PC-9 (cell line): ENCODE results near the gene CCDC137. TPM values are rescaled to one million over a fixed set of nuclear protein-coding genes. Genes with fewer than 3 reads are reported as not detected.
A peak's percentile ranks its signal among the peaks of the same experiment; 100 is the strongest.

Experiments
- BruUV-seq: library from RNA; stranded (reverse); fragments of 400-500 nt; replicated peaks from 2 replicates; lab custom pipeline; 2021; lab: Mats Ljungman, UMichigan
- CTCF ChIA-PET: fragments of 300-600 bp; sonication (Branson Sonifier 250); formaldehyde crosslinking; loops from one replicate; lab custom pipeline; 2022; ENCODE audit warnings: antibody characterized with exemption; lab: Charles Lee
- POLR2A ChIA-PET: fragments of 300-600 bp; sonication (Branson Sonifier 250); formaldehyde crosslinking; loops from one replicate; lab custom pipeline; 2022; ENCODE audit warnings: antibody characterized with exemption; ENCODE audit not compliant: unreplicated experiment; lab: Charles Lee
- DNase-seq, 2 experiments: peaks; one replicate each; pipeline versions ENCODE4 v3.0.0 to v3.0.0-alpha.2; 2015 to 2022; ENCODE audit warnings: mixed read lengths in 1 of 2
- H2AFZ ChIP-seq: fragments of 200-600 bp; sonication (generic); 2 replicates; pipeline ENCODE4 v1.8.1; 2017; ENCODE audit warnings: antibody characterized with exemption
- H3F3A ChIP-seq: fragments of 200-600 bp; sonication (generic); 2 replicates; pipeline ENCODE4 v1.8.1; 2017; ENCODE audit warnings: antibody characterized with exemption, mild to moderate bottlenecking, low read depth; ENCODE audit not compliant: insufficient read depth
- H3K27ac ChIP-seq: fragments of 200-600 bp; sonication (generic); 2 replicates; pipeline ENCODE4 v1.6.1; 2016; ENCODE audit warnings: mixed run types
- H3K27me3 ChIP-seq: fragments of 200-600 bp; sonication (generic); 2 replicates; pipeline ENCODE4 v1.6.1; 2016; ENCODE audit warnings: low read depth, mixed run types; ENCODE audit not compliant: insufficient read depth
- H3K36me3 ChIP-seq: fragments of 200-600 bp; sonication (generic); 2 replicates; pipeline ENCODE4 v1.6.1; 2016; ENCODE audit warnings: low read depth, mixed run types
- H3K4me1 ChIP-seq: fragments of 200-600 bp; sonication (generic); replicated peaks from 2 replicates; pipeline ENCODE4 v1.6.1; 2016; ENCODE audit warnings: mixed run types; ENCODE audit not compliant: insufficient read depth
- H3K4me2 ChIP-seq: fragments of 200-600 bp; sonication (generic); 2 replicates; pipeline ENCODE4 v1.6.1; 2017; ENCODE audit warnings: mixed run types
- H3K4me3 ChIP-seq: fragments of 200-600 bp; sonication (generic); 2 replicates; pipeline ENCODE4 v1.6.1; 2016; ENCODE audit warnings: mixed run types
- H3K79me2 ChIP-seq: fragments of 200-600 bp; sonication (generic); 2 replicates; pipeline ENCODE4 v1.6.1; 2017; ENCODE audit warnings: low read depth, mixed run types
- H3K9me2 ChIP-seq: fragments of 200-600 bp; sonication (generic); 2 replicates; pipeline ENCODE4 v1.8.1; 2017; ENCODE audit warnings: mild to moderate bottlenecking; ENCODE audit not compliant: insufficient read depth
- H3K9me3 ChIP-seq: fragments of 200-600 bp; sonication (generic); 2 replicates; pipeline ENCODE4 v1.8.1; 2016; ENCODE audit warnings: low read depth; ENCODE audit not compliant: insufficient read depth
- H4K20me1 ChIP-seq: fragments of 200-600 bp; sonication (generic); 2 replicates; pipeline ENCODE4 v1.8.1; 2017; ENCODE audit not compliant: insufficient read depth
- CTCF ChIP-seq: fragments of 200-600 bp; sonication (generic); conservative IDR thresholded peaks from 2 replicates; pipeline ENCODE4 v1.6.1; 2017; ENCODE audit warnings: mixed run types, antibody characterized with exemption, mild to moderate bottlenecking, moderate library complexity
- EZH2 ChIP-seq: fragments of 200-600 bp; sonication (generic); IDR thresholded peaks from 2 replicates; pipeline ENCODE4 v1.8.0; 2017; ENCODE audit warnings: antibody characterized with exemption, low read depth
- intact Hi-C: fragments of 100-400 bp; cut with micrococcal nuclease; formaldehyde crosslinking; loops from one replicate; pipeline ENCODE4 v1.10.0; 2022; ENCODE audit not compliant: unreplicated experiment
- total RNA-seq: library from RNA; stranded (reverse); gene quantifications from 2 replicates; pipeline ENCODE4 v1.2.3, GENCODE V29; 2021

Gene CCDC137
- total RNA-seq, 1 experiment from 2014 or later = 29.3 TPM

- ChIA-PET CTCF (no interaction called here), POLR2A (no interaction called here)
- no peak overlapping the region for H3K4me2 ChIP-seq
- DNase-seq = no peak
- H3K4me3 ChIP-seq = no peak overlapping the region
- H3K79me2 ChIP-seq = peaks cover 30% of the 10 kb centered on the region
- H3F3A ChIP-seq = peaks cover 10% of the 10 kb centered on the region; the same call in 1 of the 2 replicates
- H3K9me3 ChIP-seq = no peaks in the 10 kb centered on the region
- TF ChIP-seq EZH2 (no peak), CTCF (no peak)
- H3K36me3 ChIP-seq = no peaks in the 10 kb centered on the region
- H3K27ac ChIP-seq = no peak overlapping the region
- BruUV-seq = no TSS peak
- intact Hi-C loops = loop anchor here (5.0 kb wide), 2 partner anchors 44 to 74 kb away; partner anchors contain the start of genes ARL16, HGS and SLC25A10
- no peaks in the 10 kb centered on the region for H3K9me2 ChIP-seq
- H3K4me1 ChIP-seq = peaks cover 11% of the 10 kb centered on the region; the same call in 1 of the 2 replicates
- no peaks in the 10 kb centered on the region for H3K27me3 ChIP-seq
- no peak overlapping the region for H2AFZ ChIP-seq
- H4K20me1 ChIP-seq = peaks cover 23% of the 10 kb centered on the region
Measured at GRCh38 chr17:81638683-81639082, 27.9 kb upstream of the CCDC137 start.

- no peaks in the 10 kb centered on the region for H3K36me3 ChIP-seq
- no TSS peak for BruUV-seq
- peaks cover 12% of the 10 kb centered on the region for H4K20me1 ChIP-seq
- no peak for DNase-seq
- no peak overlapping the region for H3K4me2 ChIP-seq
- H3K9me2 ChIP-seq = no peaks in the 10 kb centered on the region
- peaks cover 11% of the 10 kb centered on the region; the same call in 1 of the 2 replicates for H3K4me1 ChIP-seq
- H3F3A ChIP-seq = peaks cover 10% of the 10 kb centered on the region; the same call in 1 of the 2 replicates
- H3K27ac ChIP-seq = no peak overlapping the region
- peaks cover 17% of the 10 kb centered on the region for H3K79me2 ChIP-seq
- CTCF ChIA-PET = interaction anchor here (0.9 kb wide), 1 partner anchor 36 kb away, joined by 4 read pairs; no protein-coding TSS in a partner anchor
- no peaks in the 10 kb centered on the region for H3K27me3 ChIP-seq
- no peak overlapping the region for H2AFZ ChIP-seq
- no peak overlapping the region for H3K4me3 ChIP-seq
- TF ChIP-seq CTCF (no peak), EZH2 (no peak)
- intact Hi-C loops = no loop called here
- POLR2A ChIA-PET = no interaction called here
- H3K9me3 ChIP-seq = no peaks in the 10 kb centered on the region
Measured at GRCh38 chr17:81640011-81640410, 26.5 kb upstream of the CCDC137 start.

- ChIA-PET POLR2A (interaction anchor here (0.7 kb wide), 2 partner anchors 86 to 387 kb away, joined by 3 to 5 read pairs; no protein-coding TSS in a partner anchor), CTCF (no interaction called here)
- H3K4me3 ChIP-seq = no peak overlapping the region
- no peaks in the 10 kb centered on the region for H3K9me2 ChIP-seq
- H3F3A ChIP-seq = no peaks in the 10 kb centered on the region
- H3K79me2 ChIP-seq = no peaks in the 10 kb centered on the region
- intact Hi-C loops = no loop called here
- DNase-seq = peak in 1 of 2 experiments; percentile 40
- H3K4me2 ChIP-seq = no peak overlapping the region
- H3K36me3 ChIP-seq = no peaks in the 10 kb centered on the region
- TF ChIP-seq CTCF (no peak), EZH2 (no peak)
- H3K27me3 ChIP-seq = no peaks in the 10 kb centered on the region
- H3K27ac ChIP-seq = no peak overlapping the region
- H4K20me1 ChIP-seq = no peaks in the 10 kb centered on the region
- BruUV-seq = no TSS peak
- no peak overlapping the region for H2AFZ ChIP-seq
- H3K9me3 ChIP-seq = no peaks in the 10 kb centered on the region
- peaks cover 5% of the 10 kb centered on the region; the same call in 1 of the 2 replicates for H3K4me1 ChIP-seq
Measured at GRCh38 chr17:81641825-81642489, 24.6 kb upstream of the CCDC137 start.
